A549 (cell line): Measurements from ENCODE around the gene GDF7. TPM values are rescaled to one million over a fixed set of nuclear protein-coding genes. Genes with fewer than 3 reads are reported as not detected.

Experiments
- ATAC-seq, 2 experiments: fragments of 200-7000 bp in 1 of 2; fragments of >200 bp in 1 of 2; cut with Nextera tagmentation in 1 of 2; cut with Tn5 transposase in 1 of 2; 3 replicates each; pipeline versions ENCODE4 v1.8.0 to v1.9.1; 2018 to 2020; ENCODE audit warnings: mild to moderate bottlenecking in 1 of 2, moderate library complexity in 1 of 2
- CTCF ChIA-PET: fragments of 300-600 bp; sonication (Branson Sonifier 250); formaldehyde crosslinking; extraction: SDS; loops from one replicate; lab custom pipeline; 2021; ENCODE audit warnings: antibody characterized with exemption, inconsistent platforms; lab: Yijun Ruan, JAX
- POLR2A ChIA-PET: fragments of 350-600 bp; formaldehyde crosslinking; extraction: SDS; loops from one replicate; lab custom pipeline; 2021; ENCODE audit warnings: antibody characterized with exemption, inconsistent platforms; lab: Yijun Ruan, JAX
- DNase-seq, 2 experiments: peaks; one replicate each; pipeline versions ENCODE4 v3.0.0 to v3.0.0-alpha.2; 2011 to 2016; ENCODE audit warnings: low read depth in 1 of 2, low spot score in 1 of 2
- FAIRE-seq: peaks from 2 replicates; lab custom pipeline; 2011; peaks lifted over from hg19 to GRCh38; lab: Jason Lieb, UNC
- H3K27ac ChIP-seq, 2 experiments: fragments of >200 bp; sonication (Bioruptor Twin); formaldehyde crosslinking; 3 replicates each; pipeline ENCODE4 v1.5.1; 2016 to 2017
- H3K4me1 ChIP-seq: fragments of >200 bp; sonication (Bioruptor Twin); formaldehyde crosslinking; 3 replicates; pipeline ENCODE4 v1.6.1; 2016
- H3K4me2 ChIP-seq: fragments of >200 bp; sonication (Bioruptor Twin); formaldehyde crosslinking; 3 replicates; pipeline ENCODE4 v1.6.1; 2016
- H3K4me3 ChIP-seq: fragments of >200 bp; sonication (Bioruptor Twin); formaldehyde crosslinking; 3 replicates; pipeline ENCODE4 v1.5.1; 2016
- H3K9me3 ChIP-seq: fragments of >200 bp; sonication (Bioruptor Twin); formaldehyde crosslinking; 3 replicates; pipeline ENCODE4 v1.6.1; 2016
- CBX8 ChIP-seq: fragments of 200-600 bp; sonication (generic); IDR thresholded peaks from 2 replicates; pipeline ENCODE4 v1.6.1; 2016
- CHD4 ChIP-seq: fragments of 200-600 bp; sonication (generic); IDR thresholded peaks from 2 replicates; pipeline ENCODE4 v1.6.1; 2016; ENCODE audit warnings: antibody characterized with exemption, mild to moderate bottlenecking, borderline replicate concordance
- CTCF ChIP-seq: fragments of >200 bp; sonication (Bioruptor Twin); formaldehyde crosslinking; IDR thresholded peaks from 3 replicates; pipeline ENCODE4 v1.5.1; 2016
- EP300 ChIP-seq, 2 experiments: fragments of >200 bp; sonication (Bioruptor Twin); formaldehyde crosslinking; IDR thresholded peaks; 2 replicates in 1 of 2; 3 replicates in 1 of 2; pipeline ENCODE4 v1.6.1; 2016 to 2017
- FOSB ChIP-seq: fragments of 250-450 bp; sonication (Bioruptor Pico); IDR thresholded peaks from 2 replicates; pipeline ENCODE4 v1.5.0; 2020; ENCODE audit warnings: mild to moderate bottlenecking, moderate library complexity
- FOSL2 ChIP-seq, 2 experiments: fragments of 450-650 bp in 1 of 2; fragments of >200 bp in 1 of 2; sonication (Bioruptor Twin) in 1 of 2; formaldehyde crosslinking; IDR thresholded peaks; 2 replicates each; pipeline versions ENCODE4 v1.5.0 to v1.6.1; 2016 to 2020; ENCODE audit warnings: mild to moderate bottlenecking in 1 of 2, moderate library complexity in 1 of 2
- GATA3 ChIP-seq: IDR thresholded peaks from 2 replicates; pipeline ENCODE4 v1.6.1; 2012; ENCODE audit warnings: borderline replicate concordance
- HES2 ChIP-seq: fragments of >200 bp; sonication (Bioruptor Twin); formaldehyde crosslinking; IDR thresholded peaks from 2 replicates; pipeline ENCODE4 v1.6.1; 2016
- HOXA7 ChIP-seq: fragments of 250-450 bp; sonication (Bioruptor Pico); IDR thresholded peaks from 2 replicates; pipeline ENCODE4 v1.5.0; 2020; ENCODE audit warnings: mild to moderate bottlenecking, moderate library complexity
- HOXB13 ChIP-seq: fragments of 250-450 bp; sonication (Bioruptor Pico); IDR thresholded peaks from 2 replicates; pipeline ENCODE4 v1.5.0; 2020; ENCODE audit warnings: low read depth, mild to moderate bottlenecking, moderate library complexity
- HOXB5 ChIP-seq: fragments of 250-450 bp; sonication (Bioruptor Pico); IDR thresholded peaks from 2 replicates; pipeline ENCODE4 v1.5.0; 2020; ENCODE audit warnings: mild to moderate bottlenecking, moderate library complexity
- KDM5A ChIP-seq: fragments of 200-600 bp; sonication (generic); IDR thresholded peaks from 2 replicates; pipeline ENCODE4 v1.6.1; 2016; ENCODE audit warnings: antibody characterized with exemption, mild to moderate bottlenecking
- MAFK ChIP-seq: fragments of 450-650 bp; IDR thresholded peaks from 2 replicates; pipeline ENCODE4 v1.6.1; 2014; ENCODE audit not compliant: partially characterized antibody
- MAZ ChIP-seq: fragments of 150-350 bp; IDR thresholded peaks from 2 replicates; pipeline ENCODE4 v1.6.1; 2014; ENCODE audit warnings: antibody characterized with exemption, low read depth, low read length, borderline replicate concordance
- RAD21 ChIP-seq, 2 experiments: fragments of >200 bp in 1 of 2; sonication (Bioruptor Twin) in 1 of 2; formaldehyde crosslinking in 1 of 2; IDR thresholded peaks in 1 of 2; conservative IDR thresholded peaks in 1 of 2; 2 replicates in 1 of 2; 3 replicates in 1 of 2; pipeline ENCODE4 v1.6.1; 2012 to 2018; ENCODE audit warnings: inconsistent platforms in 1 of 2
- RCOR1 ChIP-seq: fragments of 150-350 bp; IDR thresholded peaks from 2 replicates; pipeline ENCODE4 v1.6.1; 2014; ENCODE audit warnings: antibody characterized with exemption, low read length, low read depth
- SMC3 ChIP-seq: fragments of >200 bp; sonication (Bioruptor Twin); formaldehyde crosslinking; IDR thresholded peaks from 3 replicates; pipeline ENCODE4 v1.6.1; 2018; ENCODE audit warnings: inconsistent platforms
- TP53 ChIP-seq: fragments of 250-450 bp; sonication (Bioruptor Pico); IDR thresholded peaks from 2 replicates; pipeline ENCODE4 v1.5.0; 2021; ENCODE audit warnings: mild to moderate bottlenecking, moderate library complexity
- ZSCAN20 ChIP-seq: fragments of 250-450 bp; sonication (Bioruptor Pico); IDR thresholded peaks from 2 replicates; pipeline ENCODE4 v1.8.0; 2022; ENCODE audit warnings: mild to moderate bottlenecking, moderate library complexity
- WGBS: methylation state at CpG from one replicate; pipeline ENCODE4 v1.1.6; 2017; ENCODE audit errors: missing lambda C conversion rate; 5-methylcytosine and 5-hydroxymethylcytosine counted together
- polyA plus RNA-seq, 4 experiments: library from polyadenylated mRNA; depleted of rRNA in 3 of 4; stranded (reverse); fragments of >200 nt; fragmentation: RNase III in 1 of 4; extraction: RNeasy Plus Mini Kit Qiagen cat#74134 plus additional on column Dnase treatment in 1 of 4; gene quantifications; 2 replicates in 3 of 4; 3 replicates in 1 of 4; pipeline ENCODE4 v1.2.3, GENCODE V29; 2011 to 2017
- TF ChIP-seq, protein P1 (sequence below): IDR thresholded peaks from 2 replicates; pipeline ENCODE4 v1.6.1; 2012; ENCODE audit warnings: low read depth, borderline replicate concordance
- TF ChIP-seq, protein P2 (sequence below): fragments of >200 bp; sonication (Bioruptor Twin); formaldehyde crosslinking; IDR thresholded peaks from 3 replicates; pipeline ENCODE4 v1.6.1; 2016

Gene GDF7
- polyA plus RNA-seq, 2 of the 4 experiments (the other 2 are of a cell fraction) = 0.03 to 0.05 TPM

GRCh38 chr2:20641123-20641985 is 25.6 kb upstream of the GDF7 start:
- FAIRE-seq = no peak
- no peaks in the 10 kb centered on the region for H3K9me3 ChIP-seq
- 85% methylated on average over 23 of the region's 23 CpGs for WGBS
- H3K4me2 ChIP-seq = no peak overlapping the region; the same call in 2 of the 3 replicates
- peak in 1 of 2 experiments; percentile 3; a peak in 2 of 6 replicates for ATAC-seq
- DNase-seq = peak in 1 of 2 experiments; percentile 29
- peaks cover 11% of the 10 kb centered on the region; the same call in 2 of the 3 replicates for H3K4me1 ChIP-seq
- TF ChIP-seq HOXB13 (CRISPR knock-in tag) = no peak
- TF ChIP-seq, protein P1, sequence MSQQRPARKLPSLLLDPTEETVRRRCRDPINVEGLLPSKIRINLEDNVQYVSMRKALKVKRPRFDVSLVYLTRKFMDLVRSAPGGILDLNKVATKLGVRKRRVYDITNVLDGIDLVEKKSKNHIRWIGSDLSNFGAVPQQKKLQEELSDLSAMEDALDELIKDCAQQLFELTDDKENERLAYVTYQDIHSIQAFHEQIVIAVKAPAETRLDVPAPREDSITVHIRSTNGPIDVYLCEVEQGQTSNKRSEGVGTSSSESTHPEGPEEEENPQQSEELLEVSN = no peak
- TF ChIP-seq HOXB5 (CRISPR knock-in tag) = no peak
- no peak for TF ChIP-seq SMC3
- TF ChIP-seq GATA3 = no peak
- TF ChIP-seq TP53 (CRISPR knock-in tag) = no peak
- TF ChIP-seq, protein P2, sequence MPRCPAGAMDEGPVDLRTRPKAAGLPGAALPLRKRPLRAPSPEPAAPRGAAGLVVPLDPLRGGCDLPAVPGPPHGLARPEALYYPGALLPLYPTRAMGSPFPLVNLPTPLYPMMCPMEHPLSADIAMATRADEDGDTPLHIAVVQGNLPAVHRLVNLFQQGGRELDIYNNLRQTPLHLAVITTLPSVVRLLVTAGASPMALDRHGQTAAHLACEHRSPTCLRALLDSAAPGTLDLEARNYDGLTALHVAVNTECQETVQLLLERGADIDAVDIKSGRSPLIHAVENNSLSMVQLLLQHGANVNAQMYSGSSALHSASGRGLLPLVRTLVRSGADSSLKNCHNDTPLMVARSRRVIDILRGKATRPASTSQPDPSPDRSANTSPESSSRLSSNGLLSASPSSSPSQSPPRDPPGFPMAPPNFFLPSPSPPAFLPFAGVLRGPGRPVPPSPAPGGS = no peak
- no peak for TF ChIP-seq CBX8
- TF ChIP-seq EP300 (IDR thresholded peaks at IDR 0.05) = no peak
- TF ChIP-seq FOSB (CRISPR knock-in tag) = no peak
- no peak for TF ChIP-seq KDM5A
- no peak for TF ChIP-seq CHD4
- no peak for TF ChIP-seq HES2
- no peak for TF ChIP-seq ZSCAN20 (CRISPR knock-in tag)
- no peak for TF ChIP-seq HOXA7 (CRISPR knock-in tag)
- TF ChIP-seq MAZ = no peak
- TF ChIP-seq RCOR1 = no peak
- TF ChIP-seq, all 56 proteins: peak for 0
- Histone ChIP-seq H3K27ac (peak overlapping the region in 1 of 2 experiments; percentile 32; a peak in 1 of 6 replicates), H3K4me3 (no peak overlapping the region)
- CTCF ChIA-PET = interaction anchor here (0.7 to 17.8 kb wide), 46 partner anchors 8 to 348 kb away, joined by 3 to 355 read pairs (median 8); partner anchors contain the start of genes HS1BP3, PUM2 and RHOB
- POLR2A ChIA-PET = interaction anchor here (1.3 to 6.1 kb wide), 2 partner anchors 194 to 197 kb away, joined by 5 to 100 read pairs; partner anchors contain the start of gene RHOB

DNA sequence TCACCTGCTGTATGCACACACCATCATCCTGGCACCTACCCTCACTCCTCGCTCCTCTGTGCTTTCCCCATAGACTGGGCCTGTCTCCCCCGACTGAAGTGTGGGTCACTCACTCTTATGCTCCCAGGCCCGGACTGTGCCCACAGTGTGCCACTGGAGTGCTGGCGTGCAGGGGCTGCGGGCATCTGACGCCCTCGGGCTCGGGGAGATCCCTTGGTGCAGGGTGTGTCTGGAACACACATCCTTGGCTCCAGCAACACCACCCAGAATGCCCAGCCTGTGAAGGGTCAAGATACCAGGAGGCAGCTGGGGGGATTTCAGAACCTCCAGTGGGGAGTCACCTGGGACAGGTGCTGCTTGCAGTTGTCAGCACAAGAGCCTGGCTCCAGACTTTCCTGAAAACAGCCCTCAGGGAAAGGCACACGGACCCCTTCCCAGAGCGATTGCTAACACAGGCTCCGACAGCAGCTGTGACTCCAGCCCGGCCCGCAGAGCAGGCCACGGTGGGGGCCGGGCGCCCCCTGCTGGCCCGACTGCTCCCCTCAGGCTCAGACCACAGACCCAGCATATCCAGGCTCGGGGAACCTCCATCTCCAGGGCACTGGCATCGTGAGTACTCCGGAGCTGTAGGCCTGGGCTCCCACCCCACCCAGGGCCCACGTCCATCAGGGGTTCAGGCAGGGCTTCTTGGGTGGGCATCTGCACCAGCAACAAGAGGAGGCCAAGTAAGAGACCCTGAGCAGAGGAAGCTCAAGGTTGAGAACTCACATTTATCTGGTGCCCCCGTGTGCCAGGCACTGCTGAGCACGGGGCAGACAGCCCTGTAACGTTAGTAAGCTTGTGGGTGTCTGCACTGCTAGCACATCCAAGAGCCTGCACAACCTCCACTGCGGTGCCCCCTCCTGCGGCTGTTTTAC is 24.6 kb upstream of the GDF7 start:
- FAIRE-seq (no peak), DNase-seq (peak; percentile 69 to 95), ATAC-seq (peak; percentile 89 to 99)
- ChIA-PET POLR2A (interaction anchor here (0.5 to 6.1 kb wide), 4 partner anchors 195 to 203 kb away, joined by 3 to 100 read pairs (median 4); partner anchors contain the start of gene RHOB), CTCF (interaction anchor here (0.6 to 17.8 kb wide), 74 partner anchors 9 to 573 kb away, joined by 3 to 355 read pairs (median 5); partner anchors contain the start of genes GDF7, HS1BP3, PUM2 and RHOB)
- TF ChIP-seq RAD21 (conservative IDR thresholded peaks at IDR 0.05 in 1 of 2, IDR thresholded peaks at IDR 0.05 in 1 of 2) = peak; percentile 96
- TF ChIP-seq CTCF = peak; percentile 96
- peak; percentile 96 for TF ChIP-seq SMC3
- no peak for TF ChIP-seq FOSL2 (IDR thresholded peaks at IDR 0.05)
- TF ChIP-seq FOSL2 (CRISPR knock-in tag; IDR thresholded peaks at IDR 0.05) = no peak
- no peak for TF ChIP-seq KDM5A
- TF ChIP-seq MAFK = peak; percentile 14
- no peak overlapping the region for H3K4me3 ChIP-seq
- H3K27ac ChIP-seq = peak overlapping the region in 1 of 2 experiments; percentile 49; a peak in 4 of 6 replicates
- peak overlapping the region; percentile 22; the same call in 2 of the 3 replicates for H3K4me2 ChIP-seq
- WGBS = 41% methylated on average over 17 of the region's 26 CpGs
- no peaks in the 10 kb centered on the region for H3K9me3 ChIP-seq
- peaks cover 11% of the 10 kb centered on the region; the same call in 2 of the 3 replicates for H3K4me1 ChIP-seq
